ENCODE results near the gene PPIL6. TPM values are rescaled to one million over a fixed set of nuclear protein-coding genes. Genes with fewer than 3 reads are reported as not detected.

PPIL6 gene
- polyA plus RNA-seq, 3 donors, result 0.09 to 0.28 (median 0.14) TPM

- intact Hi-C loops (cut with micrococcal nuclease), result no loop called here
- Histone ChIP-seq H3K27me3 (ENCODE audit: control insufficient read depth in 2 of 2, insufficient read depth in 2 of 2, low read length in 2 of 2) (no peaks in the 10 kb centered on the region), H3K9me3 (replicated peaks in 1 of 2; ENCODE audit: control insufficient read depth in 1 of 2, insufficient read depth in 1 of 2, low read length in 2 of 2) (no peaks in the 10 kb centered on the region), H2AFZ (ENCODE audit: insufficient read depth, low read depth, low read length, poor library complexity, severe bottlenecking) (no peak overlapping the region), H3K4me3 (replicated peaks in 1 of 3; ENCODE audit: low read depth in 2 of 3, low read length in 3 of 3) (no peak overlapping the region), H3K4me1 (ENCODE audit: control insufficient read depth in 1 of 2, insufficient read depth in 2 of 2, low read length in 2 of 2) (peaks cover 5 to 20% of the 10 kb centered on the region in 2 donors), H4K20me1 (ENCODE audit: insufficient read depth, low read length) (peaks cover 82% of the 10 kb centered on the region), H3K4me2 (replicated peaks; ENCODE audit: extremely low read depth, low read length, poor library complexity, severe bottlenecking) (no peak overlapping the region), H3K27ac (ENCODE audit: low read depth in 1 of 2, low read length in 2 of 2) (peak overlapping the region in 1 of 2 donors; percentile 48), H3K36me3 (replicated peaks in 1 of 2; ENCODE audit: control insufficient read depth in 1 of 2, insufficient read depth in 2 of 2, low read length in 2 of 2) (peaks cover 65 to 89% of the 10 kb centered on the region in 2 donors), H3K9ac (ENCODE audit: insufficient read depth, low read length, poor library complexity, severe bottlenecking) (no peak overlapping the region), H3K79me2 (ENCODE audit: insufficient read depth, low read length) (peaks cover 25% of the 10 kb centered on the region)
- Mint-ChIP-seq H3K4me1 (peaks cover 37% of the 10 kb centered on the region), H3K9me3 (peaks cover 0 to 2% (median 0%) of the 10 kb centered on the region in 7 donors), H3K4me3 (no peak overlapping the region), H3K36me3 (peaks cover 56 to 86% of the 10 kb centered on the region in 2 donors), H3K27me3 (ENCODE audit: low read depth in 3 of 3) (peaks cover 0 to 2% (median 1%) of the 10 kb centered on the region in 3 donors), H3K27ac (peak overlapping the region in 5 of 7 donors; percentile 18 to 63 (median 20))
- TF ChIP-seq, protein P1, sequence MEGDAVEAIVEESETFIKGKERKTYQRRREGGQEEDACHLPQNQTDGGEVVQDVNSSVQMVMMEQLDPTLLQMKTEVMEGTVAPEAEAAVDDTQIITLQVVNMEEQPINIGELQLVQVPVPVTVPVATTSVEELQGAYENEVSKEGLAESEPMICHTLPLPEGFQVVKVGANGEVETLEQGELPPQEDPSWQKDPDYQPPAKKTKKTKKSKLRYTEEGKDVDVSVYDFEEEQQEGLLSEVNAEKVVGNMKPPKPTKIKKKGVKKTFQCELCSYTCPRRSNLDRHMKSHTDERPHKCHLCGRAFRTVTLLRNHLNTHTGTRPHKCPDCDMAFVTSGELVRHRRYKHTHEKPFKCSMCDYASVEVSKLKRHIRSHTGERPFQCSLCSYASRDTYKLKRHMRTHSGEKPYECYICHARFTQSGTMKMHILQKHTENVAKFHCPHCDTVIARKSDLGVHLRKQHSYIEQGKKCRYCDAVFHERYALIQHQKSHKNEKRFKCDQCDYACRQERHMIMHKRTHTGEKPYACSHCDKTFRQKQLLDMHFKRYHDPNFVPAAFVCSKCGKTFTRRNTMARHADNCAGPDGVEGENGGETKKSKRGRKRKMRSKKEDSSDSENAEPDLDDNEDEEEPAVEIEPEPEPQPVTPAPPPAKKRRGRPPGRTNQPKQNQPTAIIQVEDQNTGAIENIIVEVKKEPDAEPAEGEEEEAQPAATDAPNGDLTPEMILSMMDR (IDR thresholded peaks at IDR 0.05), result no peak
- 33% methylated on average over 1 of the region's 8 CpGs for WGBS (ENCODE audit: insufficient coverage)
- no peak for DNase-seq
Measured at GRCh38 chr6:109446541-109446940, 6.1 kb upstream of the PPIL6 start.

DNA sequence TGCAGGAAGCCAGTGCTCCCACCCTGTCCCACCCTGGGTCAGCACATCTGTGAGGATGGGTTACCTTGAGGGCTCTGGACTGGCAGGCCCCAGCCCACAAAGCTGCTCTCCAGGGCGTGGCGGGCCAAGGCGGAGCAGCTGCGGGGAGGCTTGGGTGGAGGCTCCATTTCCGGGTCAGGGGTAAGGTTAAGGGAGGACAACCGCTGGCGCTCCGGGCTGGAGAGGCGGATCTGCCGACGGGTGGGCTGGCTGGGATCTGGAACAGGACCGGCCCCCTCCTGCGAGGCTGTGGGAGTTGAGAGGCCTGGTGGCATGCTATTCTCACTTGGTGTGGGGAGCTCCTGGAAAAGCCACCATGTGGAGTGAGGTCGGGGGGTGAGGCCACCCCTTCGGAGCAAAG lies 5.6 kb upstream of the PPIL6 start:
- TF ChIP-seq, protein P1 (IDR thresholded peaks at IDR 0.05), result no peak
- H2AFZ ChIP-seq (ENCODE audit: insufficient read depth, low read depth, low read length, poor library complexity, severe bottlenecking), result no peak overlapping the region
- peaks cover 62 to 84% of the 10 kb centered on the region in 2 donors for H3K36me3 ChIP-seq (replicated peaks in 1 of 2; ENCODE audit: control insufficient read depth in 1 of 2, insufficient read depth in 2 of 2, low read length in 2 of 2)
- H3K27me3 ChIP-seq (ENCODE audit: control insufficient read depth in 2 of 2, insufficient read depth in 2 of 2, low read length in 2 of 2), result no peaks in the 10 kb centered on the region
- H3K27ac ChIP-seq (ENCODE audit: low read depth in 1 of 2, low read length in 2 of 2), result no peak overlapping the region
- H3K9me3 ChIP-seq (replicated peaks in 1 of 2; ENCODE audit: control insufficient read depth in 1 of 2, insufficient read depth in 1 of 2, low read length in 2 of 2), result no peaks in the 10 kb centered on the region
- WGBS (ENCODE audit: insufficient coverage), result 90% methylated on average over 9 of the region's 15 CpGs
- Mint-ChIP-seq H3K9me3 (peaks cover 0 to 2% (median 0%) of the 10 kb centered on the region in 7 donors), H3K27ac (peak overlapping the region in 4 of 7 donors; percentile 18 to 63 (median 20)), H3K4me1 (peaks cover 42% of the 10 kb centered on the region), H3K36me3 (peaks cover 54 to 83% of the 10 kb centered on the region in 2 donors), H3K27me3 (ENCODE audit: low read depth in 3 of 3) (peaks cover 0 to 4% (median 1%) of the 10 kb centered on the region in 3 donors), H3K4me3 (no peak overlapping the region)
- peaks cover 22% of the 10 kb centered on the region for H3K79me2 ChIP-seq (ENCODE audit: insufficient read depth, low read length)
- H3K4me2 ChIP-seq (replicated peaks; ENCODE audit: extremely low read depth, low read length, poor library complexity, severe bottlenecking), result no peak overlapping the region
- intact Hi-C loops (cut with micrococcal nuclease), result no loop called here
- DNase-seq, result no peak
- H3K9ac ChIP-seq (ENCODE audit: insufficient read depth, low read length, poor library complexity, severe bottlenecking), result no peak overlapping the region
- H3K4me3 ChIP-seq (replicated peaks in 1 of 3; ENCODE audit: low read depth in 2 of 3, low read length in 3 of 3), result no peak overlapping the region
- peaks cover 10 to 24% of the 10 kb centered on the region in 2 donors for H3K4me1 ChIP-seq (ENCODE audit: control insufficient read depth in 1 of 2, insufficient read depth in 2 of 2, low read length in 2 of 2)
- H4K20me1 ChIP-seq (ENCODE audit: insufficient read depth, low read length), result peaks cover 86% of the 10 kb centered on the region
